Measurements from ENCODE around the gene CNTN5.

CNTN5 gene

DNA sequence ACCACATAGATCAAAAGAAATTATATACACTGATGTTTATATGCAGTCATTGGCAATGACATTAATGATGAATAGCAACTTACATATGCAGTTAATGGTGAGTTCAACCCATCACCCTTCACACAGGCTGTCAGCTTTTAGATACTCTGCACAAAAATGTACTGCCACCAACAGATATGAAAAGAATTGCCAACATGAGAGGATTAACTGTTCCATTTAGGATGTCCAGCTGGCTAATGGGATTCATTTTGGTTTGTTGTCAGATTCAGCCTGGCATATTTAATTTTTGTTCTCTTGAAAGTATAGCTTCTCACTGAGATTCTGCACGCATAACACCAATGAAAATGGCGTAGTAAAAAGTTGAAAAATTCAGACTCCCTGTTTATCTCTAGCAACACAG lies 1112.4 kb downstream of the CNTN5 start:
- no peak for DNase-seq

DNA sequence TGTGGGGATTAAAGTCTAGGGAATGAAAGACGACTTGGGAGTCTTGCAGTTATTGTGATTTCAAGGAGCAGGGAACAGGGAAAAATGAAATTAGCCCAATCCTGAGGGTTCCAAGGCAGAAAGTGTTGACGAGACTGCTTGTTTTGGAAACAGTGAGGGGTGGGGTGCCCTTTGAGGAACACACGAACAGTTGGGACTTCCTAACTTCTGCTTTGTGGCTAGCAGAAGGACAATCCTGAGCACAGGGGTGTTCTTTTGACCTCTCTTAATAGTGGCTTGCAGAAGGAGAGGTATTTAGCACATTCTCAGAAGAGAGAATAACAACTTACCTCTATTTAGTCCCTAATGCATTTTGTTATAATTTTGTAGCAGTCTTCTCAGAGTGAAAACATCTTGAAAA lies 1120.5 kb downstream of the CNTN5 start:
- DNase-seq, result no peak

DNA sequence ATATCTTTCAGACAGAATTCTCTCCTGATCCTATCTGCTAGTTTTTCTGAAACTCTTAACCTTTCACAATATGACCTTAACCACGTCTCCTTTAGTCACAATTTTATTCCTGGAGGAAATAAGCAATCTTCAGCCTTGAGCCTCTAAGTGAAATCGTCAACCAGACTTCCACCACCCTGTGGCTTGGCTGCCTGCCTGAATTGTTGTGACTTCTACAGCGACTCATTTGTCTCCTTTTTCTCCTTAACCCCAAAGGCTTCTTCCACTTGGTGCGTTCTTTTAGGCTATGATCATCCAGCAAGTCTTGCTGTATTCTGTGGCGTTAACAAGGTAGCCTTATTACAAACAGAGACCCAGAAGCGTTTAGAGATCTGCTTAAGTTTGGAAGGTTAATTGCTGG lies 1131.2 kb downstream of the CNTN5 start:
- no peak for DNase-seq

DNA sequence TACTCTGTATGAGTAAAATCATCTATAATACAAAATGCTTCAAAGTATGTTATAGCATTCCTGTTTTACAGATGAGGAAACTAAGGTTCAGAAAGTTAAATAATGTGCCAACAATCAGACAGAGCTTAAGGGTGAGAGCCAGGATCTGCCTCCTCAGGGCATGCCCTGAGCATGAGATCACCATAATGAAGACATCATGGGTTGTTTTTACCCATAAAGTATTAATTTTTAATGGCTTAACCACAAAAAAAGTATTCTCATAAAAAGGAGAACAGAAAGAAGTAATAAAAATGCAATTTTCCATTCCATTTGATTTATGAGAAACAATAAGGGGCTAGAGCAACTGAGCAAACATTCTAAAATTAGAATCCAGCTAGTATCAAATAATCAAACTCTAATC lies 1132.0 kb downstream of the CNTN5 start:
- no peak for DNase-seq

DNA sequence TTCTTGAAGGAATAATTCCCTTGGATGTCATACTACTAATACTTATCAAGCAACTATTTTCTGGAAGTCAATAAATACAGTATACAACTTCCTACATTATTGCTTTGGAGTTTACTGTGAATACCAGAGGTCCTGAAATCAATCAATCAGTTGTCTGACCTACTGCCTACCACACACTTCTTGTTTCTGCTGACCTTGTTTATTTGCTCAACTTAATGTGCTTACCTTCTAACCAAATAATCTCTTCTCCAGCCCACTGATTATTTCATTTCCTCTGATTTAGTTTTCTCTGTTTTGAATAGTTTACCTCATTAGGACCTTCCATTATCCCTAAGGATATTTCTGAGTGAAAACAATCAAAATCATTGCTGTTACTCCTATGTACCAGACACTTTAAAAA lies 1142.7 kb downstream of the CNTN5 start:
- DNase-seq, result no peak

DNA sequence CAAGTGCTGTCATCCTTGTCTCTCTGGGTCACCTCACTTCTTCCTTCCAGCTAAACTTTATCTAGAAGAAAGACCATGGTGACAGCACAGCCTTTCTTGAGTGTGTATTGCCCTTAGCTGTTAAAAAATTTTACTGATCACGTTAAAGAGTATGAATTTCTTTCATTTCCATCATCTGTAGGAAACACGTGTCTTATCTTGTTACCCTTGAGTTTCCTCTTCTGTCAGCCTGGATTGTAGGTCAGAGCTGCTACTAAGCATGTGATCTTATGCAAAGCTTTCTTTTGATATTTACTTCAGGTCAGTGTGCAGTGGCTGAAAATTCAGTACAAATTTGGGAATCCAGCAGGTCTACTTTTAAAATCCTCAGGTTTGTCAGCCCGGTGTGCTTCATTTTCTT lies 1154.1 kb downstream of the CNTN5 start:
- DNase-seq, result no peak

DNA sequence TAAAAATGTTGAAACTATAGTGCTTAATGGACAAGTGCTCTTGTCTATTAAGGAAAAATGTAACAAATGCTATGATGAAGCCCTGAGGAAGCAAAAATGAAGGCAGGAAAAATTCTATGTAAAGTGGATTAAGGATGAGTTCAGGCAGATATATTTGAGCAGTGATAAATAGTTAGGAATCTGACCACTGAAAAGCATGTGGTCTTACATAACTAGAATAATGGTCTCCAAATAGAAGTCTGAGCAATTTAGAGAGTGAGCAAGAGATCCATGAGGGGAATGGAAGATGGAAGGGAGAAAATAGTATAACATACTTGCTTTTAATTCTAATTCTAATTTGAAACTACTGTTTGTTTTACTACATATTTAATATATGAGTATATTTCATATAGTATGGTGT lies 1155.7 kb downstream of the CNTN5 start:
- no peak for DNase-seq

DNA sequence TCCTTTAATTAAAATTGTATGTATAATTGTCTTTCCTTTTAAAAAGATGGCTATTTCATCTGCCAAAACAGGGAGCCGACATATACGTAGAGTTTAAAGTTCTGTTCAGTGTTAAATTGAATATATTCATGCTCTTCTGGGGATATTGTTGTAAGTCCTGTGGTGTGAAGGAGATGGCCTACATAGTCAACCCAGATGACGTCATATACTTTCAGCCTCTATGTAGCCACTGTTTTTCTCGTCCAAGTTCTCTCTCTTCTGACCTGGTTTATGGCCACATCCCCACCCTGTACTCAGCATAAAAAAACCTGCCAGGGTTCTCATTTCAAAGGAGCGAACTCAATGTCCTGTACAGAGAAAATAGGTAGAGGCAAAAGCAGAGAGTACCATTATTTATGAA lies 1156.9 kb downstream of the CNTN5 start:
- DNase-seq, result no peak

DNA sequence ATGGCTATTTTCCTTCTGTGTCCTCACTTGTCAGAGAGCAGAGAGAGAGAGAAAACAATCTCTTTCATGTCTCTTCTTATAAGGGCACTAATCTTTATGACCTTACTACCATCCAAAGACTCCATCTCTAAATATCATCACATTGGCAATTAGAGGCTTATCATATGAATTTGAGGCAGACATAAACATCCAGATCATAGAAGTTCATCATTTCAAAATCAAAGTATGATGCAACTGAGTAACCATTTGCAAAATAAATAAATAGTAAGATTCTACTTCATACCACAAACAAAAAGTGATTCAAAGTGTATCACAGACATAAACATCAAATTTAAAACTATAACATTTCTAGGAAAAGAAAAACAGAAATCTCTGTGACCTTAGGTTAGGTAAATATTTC lies 1161.6 kb downstream of the CNTN5 start:
- no peak for DNase-seq

DNA sequence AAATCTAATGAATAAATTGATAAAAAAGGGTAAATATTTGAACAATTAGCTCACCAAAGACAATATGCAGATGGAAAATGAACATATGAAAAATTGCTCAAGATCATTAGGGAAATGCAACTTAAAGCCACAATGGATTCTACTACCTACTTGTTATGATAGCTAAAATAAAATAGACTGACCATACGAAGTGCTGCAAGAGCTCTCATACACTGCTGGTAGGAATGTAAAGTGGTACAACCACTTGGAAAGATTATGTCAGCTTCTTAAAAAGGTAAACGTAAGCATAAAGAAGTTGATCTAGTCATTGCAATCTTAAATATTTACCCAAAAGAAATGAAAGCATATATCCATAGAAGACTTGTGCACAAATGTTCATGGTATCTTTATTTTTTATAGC lies 1162.2 kb downstream of the CNTN5 start:
- DNase-seq, result no peak

DNA sequence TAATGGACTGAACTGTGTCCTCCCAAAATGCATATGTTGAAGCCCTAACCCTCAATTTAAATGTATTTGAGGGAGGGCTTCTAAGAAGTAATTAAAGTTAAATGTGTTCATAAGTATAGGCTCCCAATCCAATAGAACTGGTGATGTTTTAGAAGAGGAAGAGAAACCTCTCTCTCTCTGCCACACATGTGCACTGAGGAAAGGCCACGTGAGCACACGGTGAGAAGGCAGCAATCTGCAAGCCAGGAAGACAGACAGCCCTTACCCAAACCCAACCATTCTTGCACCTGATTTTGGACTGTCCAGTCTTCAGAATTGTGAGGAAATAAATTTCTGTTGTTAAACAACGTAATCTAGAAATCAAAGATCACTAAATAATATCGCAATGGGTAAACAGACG lies 1164.8 kb downstream of the CNTN5 start:
- no peak for DNase-seq

DNA sequence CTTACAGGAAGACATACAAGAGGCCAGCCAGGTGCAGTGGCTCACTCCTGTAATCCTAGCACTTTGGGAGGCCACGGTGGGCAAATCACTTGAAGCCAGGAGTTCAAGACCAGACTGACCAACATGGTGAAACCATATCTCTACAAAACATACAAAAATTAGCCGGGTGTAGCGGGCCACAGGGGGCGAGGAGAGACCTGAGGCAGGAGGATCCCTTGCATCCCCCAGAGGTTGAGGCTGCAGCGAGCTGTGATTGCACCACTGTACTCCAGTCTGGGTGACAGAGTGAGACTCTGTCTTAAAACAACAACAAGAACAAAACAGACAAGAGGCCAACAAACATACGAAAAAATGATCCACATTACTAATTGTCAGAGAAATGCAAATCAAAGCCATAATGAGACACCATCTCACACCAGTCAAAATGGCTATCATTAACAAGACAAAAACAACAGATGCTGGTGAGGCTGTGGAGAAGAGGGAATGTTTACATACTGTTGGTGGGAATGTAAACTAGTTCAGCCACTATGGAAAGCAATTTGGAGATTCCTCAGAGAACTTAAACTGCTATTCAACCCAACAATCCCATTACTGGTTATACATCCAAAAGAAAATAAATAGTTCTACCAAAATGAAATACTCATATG lies 1167.5 kb downstream of the CNTN5 start:
- no peak for DNase-seq

DNA sequence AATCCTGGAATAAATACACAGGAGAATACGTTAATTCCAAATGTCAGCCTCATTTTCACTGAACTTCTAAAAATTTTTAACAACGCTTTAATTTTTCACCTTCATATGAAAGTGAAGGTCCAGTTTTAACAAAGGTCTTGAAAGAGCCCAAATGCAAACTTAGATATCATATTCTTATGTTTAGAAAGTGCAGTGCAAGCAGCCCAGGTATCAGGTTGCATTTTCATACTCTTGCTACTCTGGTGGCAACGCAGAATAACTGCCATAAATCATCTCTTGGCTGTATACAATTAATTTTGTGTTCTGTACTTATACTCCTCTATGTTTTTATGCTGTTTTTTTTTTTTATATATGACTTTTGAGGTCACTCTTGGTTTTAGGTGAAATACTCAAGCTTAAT lies 1169.6 kb downstream of the CNTN5 start:
- no peak for DNase-seq

DNA sequence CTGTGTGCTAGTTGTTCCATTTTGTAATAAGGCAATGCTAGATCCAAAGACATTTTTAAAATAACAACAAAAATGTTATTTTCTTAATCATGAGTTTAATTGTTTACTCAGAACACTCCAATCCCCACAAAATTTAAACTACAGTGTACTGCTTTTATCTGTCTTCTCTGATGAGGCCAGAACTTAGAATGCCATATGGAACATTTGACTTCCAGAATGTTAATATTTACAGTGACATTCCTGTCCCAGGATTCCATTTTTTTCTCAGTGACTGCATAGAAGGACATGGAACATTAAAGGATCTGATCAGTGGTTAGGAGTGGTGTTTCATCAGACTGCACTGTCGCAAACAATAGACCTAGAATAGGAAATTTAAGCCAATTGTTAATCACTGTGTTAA lies 1171.4 kb downstream of the CNTN5 start:
- DNase-seq, result no peak

DNA sequence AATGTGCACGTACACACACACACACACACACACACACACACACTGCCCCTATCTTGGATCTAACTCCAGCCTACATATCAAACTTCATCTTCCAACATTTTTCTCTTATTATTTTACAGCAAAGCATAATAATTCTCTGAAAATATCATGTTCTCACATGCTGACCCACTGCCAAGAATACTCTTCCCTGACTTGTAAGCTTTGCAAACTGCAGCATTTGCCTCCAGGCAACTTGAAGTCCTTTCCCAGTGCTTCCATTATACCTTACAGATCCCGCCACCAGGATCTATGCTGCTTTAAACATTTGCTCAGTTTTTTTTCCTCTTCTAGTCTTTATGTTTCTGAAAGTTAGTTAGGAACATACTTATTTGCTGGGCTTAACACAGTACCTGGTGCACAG lies 1183.0 kb downstream of the CNTN5 start:
- no peak for DNase-seq

DNA sequence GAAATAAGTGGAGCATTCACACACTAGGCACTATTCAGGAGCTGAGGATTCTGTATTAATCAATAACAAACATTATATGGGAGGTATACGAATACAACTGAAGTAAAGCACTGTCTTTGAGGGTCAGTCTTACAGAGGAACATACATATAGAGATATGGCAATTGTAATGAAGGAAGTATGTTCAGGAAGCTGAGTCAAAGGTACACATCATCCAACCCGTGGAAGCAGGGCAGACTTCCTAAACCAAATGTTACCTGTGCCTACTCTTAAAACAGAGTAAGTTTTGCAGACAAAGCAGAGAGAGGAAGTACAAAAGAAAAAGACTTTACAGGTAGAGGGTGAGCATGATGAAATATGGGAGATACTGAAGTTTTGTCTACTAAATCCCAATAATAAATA lies 1185.2 kb downstream of the CNTN5 start:
- no peak for DNase-seq

DNA sequence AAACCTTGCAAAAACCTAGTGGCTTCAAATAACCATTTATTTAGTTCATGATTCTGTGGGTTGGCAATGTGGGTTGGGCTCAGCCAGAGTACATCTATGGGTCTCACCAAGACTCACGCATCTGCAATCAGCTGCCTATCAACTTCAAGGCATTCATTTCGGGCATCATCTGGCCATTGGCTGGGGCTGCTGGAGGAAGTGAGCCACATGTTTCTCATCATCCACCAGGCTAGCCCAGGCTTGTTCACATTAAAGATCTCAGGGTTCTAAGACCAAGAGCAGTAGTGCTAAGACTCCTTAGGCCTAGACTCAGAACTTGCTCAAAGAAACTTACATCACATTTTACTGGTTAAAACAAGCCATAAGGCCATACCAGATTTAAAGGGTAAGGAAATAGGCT lies 1187.5 kb downstream of the CNTN5 start:
- no peak for DNase-seq

DNA sequence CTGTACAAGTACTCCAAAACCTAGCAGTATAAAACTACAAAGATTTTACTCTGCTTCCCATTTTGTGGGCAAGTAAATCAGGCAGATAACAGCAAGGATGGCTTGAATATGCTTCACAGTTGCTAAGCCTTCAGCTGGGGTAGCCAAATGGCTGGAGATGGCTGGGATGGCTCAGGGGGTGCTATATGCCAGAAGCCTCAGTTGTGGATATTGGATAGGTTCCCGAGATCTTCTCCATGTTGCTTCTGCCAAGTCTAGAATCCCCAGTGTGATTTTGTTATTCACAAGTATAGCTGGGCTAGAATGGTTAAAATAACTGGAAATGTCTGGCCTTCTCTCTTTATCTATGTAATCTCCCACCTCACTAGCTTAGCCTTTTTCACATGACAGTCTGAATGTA lies 1194.0 kb downstream of the CNTN5 start:
- no peak for DNase-seq

DNA sequence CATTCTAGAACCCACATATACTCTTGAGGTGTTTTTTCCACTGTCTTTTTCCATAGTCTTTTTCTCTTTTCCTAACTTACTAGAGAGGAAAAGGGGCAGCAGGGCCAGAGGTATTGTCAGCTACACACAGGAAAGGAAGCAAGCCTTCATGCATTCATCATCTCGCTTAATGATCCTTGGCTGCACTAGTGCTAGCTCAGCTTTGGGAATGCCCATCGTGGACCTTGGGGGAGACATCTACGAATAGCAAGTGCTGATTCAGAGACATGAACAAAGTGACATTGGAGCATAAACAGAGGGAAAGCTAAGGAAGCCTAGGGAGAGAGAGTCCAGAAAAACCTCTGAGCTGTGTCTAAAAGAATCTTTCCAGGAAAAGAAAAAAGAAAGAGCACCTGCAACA lies 1200.1 kb downstream of the CNTN5 start:
- no peak for DNase-seq

DNA sequence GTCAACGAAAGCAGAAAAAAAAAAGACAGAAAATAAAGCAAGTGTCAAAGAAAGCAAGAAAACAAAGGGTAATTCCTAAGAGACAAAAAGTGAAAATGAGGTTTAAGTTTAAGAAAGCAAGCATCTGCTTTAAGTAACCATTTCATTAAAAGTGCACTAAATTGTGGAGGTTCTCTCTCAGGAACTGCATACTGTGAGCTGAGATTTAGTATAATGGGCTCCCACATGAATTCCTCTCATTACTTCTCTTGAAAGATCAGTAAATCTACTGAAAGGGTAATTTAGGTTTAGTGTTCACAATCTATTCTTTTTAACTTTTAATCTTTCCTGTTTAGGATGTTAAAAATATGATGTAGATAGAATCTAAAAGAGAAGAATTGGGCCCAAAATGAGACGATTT lies 1201.0 kb downstream of the CNTN5 start:
- DNase-seq, result no peak

DNA sequence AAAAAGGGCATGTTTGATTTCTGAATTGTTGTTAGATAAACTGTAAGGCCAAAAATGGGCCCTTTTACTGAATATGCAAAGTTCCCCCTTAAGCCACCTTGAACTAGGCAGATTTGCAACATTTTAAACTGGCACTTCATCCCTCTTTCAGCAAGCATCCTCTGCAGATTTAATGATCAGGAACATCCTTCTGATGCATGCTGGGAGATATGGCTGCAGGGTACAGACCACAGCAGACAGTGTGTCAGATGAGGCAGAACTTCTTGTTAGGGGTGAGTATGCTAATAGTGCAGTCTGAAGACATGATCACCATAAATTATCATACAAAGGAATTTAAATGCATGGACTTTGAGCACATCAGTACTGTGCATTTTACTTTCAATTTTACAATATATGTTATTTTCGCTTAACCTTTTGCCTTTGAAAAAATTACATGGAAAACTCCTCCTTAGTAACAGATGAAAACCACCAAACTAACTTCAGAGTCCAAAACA lies 1203.8 kb downstream of the CNTN5 start:
- no peak for DNase-seq

DNA sequence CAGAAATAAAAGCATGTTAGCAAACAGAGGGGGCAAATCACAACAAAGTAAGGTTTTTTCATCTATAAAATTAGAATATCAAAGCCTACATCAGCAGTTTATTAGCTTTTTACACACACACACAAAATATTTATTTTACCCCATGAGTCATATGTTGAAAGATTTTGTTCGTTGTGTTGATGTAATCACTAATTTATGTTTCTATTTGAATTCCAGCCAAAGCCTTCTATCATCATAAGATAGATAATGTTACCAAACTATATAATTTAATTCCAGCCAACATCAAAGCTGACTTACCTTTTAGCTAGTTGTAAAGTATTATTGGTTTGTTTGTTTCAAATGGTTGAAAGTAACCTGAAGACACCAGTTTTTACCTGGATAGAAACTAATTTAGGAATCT lies 1208.3 kb downstream of the CNTN5 start:
- DNase-seq, result no peak

DNA sequence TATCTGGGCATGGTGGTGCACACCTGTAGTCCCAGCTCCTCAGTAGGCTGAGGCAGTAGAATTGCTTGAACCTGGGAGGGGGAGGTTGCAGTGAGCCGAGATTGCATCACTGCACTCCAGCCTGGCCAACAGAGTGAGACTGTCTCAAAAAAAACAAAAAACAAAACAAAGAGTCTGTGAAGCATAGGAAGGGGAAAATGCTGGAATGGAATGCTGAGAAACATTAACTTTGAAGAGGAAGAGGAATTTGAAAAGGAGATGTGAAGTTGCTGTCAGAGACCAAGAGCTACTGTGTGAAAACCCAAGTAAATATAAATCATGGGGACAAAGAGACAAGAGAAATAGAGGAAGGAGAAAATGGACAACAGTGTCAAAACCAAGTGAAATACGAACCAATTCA lies 1211.3 kb downstream of the CNTN5 start:
- DNase-seq, result no peak

DNA sequence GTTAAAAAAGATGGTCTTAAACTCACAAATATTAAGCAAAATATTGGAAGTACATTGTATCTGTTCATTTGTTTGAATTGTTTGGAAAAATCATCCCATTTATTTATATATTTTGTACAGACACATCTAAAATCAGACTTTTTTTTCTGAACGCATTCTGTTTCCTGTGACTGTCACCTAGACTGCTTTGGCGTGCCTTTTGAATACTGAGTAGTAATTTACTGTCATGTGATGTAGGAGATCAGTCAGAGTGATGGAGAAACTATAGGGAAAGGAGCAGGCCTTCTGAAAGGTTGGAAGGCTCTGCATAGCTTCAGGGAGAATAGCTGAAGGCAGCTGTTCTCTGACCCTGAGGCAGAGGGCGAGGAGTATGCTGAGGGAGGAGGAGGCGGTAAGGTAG lies 1214.3 kb downstream of the CNTN5 start:
- DNase-seq, result no peak

DNA sequence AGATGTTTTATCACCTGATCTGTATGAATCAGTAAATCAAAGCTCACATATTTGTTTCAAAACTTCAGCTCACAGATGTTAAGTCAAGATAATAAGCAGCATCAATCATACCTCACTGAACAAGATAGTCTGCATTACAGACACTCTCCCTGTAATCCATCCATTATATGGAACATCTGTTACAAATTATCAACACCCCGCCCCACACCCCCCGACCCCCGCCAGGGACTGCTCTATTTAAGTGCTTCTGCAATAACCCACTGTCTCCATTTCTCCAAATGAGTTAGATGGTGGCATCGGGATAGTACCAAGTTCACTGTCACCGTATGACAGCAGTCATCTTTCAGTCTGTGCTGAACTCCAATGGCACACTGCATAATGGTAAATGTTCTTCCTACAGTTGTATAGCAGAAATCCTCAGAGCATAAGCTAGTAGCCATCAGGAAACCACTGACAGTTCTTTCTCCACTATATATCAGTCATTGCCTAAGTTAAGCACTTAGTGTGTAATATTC lies 1219.3 kb downstream of the CNTN5 start:
- DNase-seq, result no peak

DNA sequence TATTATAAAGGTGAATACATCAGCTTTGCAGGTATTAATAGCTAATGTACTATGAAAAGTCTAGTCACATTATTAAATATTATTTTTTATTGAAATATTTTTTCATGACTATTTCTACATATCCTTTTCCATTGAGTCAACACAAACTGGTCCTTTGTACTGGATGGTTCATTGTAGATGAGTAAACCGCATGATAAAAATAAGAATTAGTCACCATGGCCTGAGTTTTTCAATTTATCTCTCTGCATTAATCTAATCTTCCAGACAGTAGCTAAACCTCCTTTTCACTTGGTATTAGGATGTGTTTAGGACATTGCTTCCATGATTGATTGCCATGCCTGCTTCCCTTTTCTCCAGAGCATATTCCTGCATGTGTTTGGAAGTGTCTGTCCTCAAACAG lies 1227.0 kb downstream of the CNTN5 start:
- no peak for DNase-seq
